ENCODE results near the gene CHN2. TPM values are rescaled to one million over a fixed set of nuclear protein-coding genes. Genes with fewer than 3 reads are reported as not detected.

The CHN2 gene
- polyA plus RNA-seq, 1 donor from 2014 or later: 136 TPM

GRCh38 chr7:29415215-29415614, 220.6 kb downstream of the CHN2 start:
- no peak overlapping the region for H3K4me2 ChIP-seq (ENCODE audit: low read length)
- H3K27ac ChIP-seq (ENCODE audit: low read length): no peak overlapping the region
- H3K4me3 ChIP-seq (ENCODE audit: low read length): no peak overlapping the region
- H3K9me3 ChIP-seq (ENCODE audit: low read length): no peaks in the 10 kb centered on the region
- H3K27me3 ChIP-seq (ENCODE audit: insufficient read depth, low read depth, low read length): no peaks in the 10 kb centered on the region
- no peaks in the 10 kb centered on the region for H3K79me2 ChIP-seq (replicated peaks; ENCODE audit: insufficient read depth, low read length)
- no peak overlapping the region for H3K9ac ChIP-seq (ENCODE audit: low read length)
- H3K9me2 ChIP-seq (ENCODE audit: insufficient read depth, low read length): no peaks in the 10 kb centered on the region
- H4K20me1 ChIP-seq (ENCODE audit: insufficient read depth): no peaks in the 10 kb centered on the region
- H2AFZ ChIP-seq (ENCODE audit: low read depth, low read length): no peak overlapping the region
- H3F3A ChIP-seq (ENCODE audit: insufficient read depth, low read length, poor library complexity, severe bottlenecking): no peaks in the 10 kb centered on the region
- TF ChIP-seq RAD21 (conservative IDR thresholded peaks at IDR 0.05) (no peak), CTCF (IDR thresholded peaks at IDR 0.05; ENCODE audit: poor library complexity, severe bottlenecking) (no peak), TAF1 (IDR thresholded peaks at IDR 0.05; ENCODE audit: low read depth) (no peak), POLR2AphosphoS5 (IDR thresholded peaks at IDR 0.05) (no peak), EP300 (conservative IDR thresholded peaks at IDR 0.05; ENCODE audit: poor library complexity, severe bottlenecking) (no peak), EZH2 (IDR thresholded peaks at IDR 0.05; ENCODE audit: borderline replicate concordance, insufficient read depth, low read length, poor library complexity, severe bottlenecking) (no peak), REST (IDR thresholded peaks at IDR 0.05; ENCODE audit: borderline replicate concordance) (no peak), MXI1 (conservative IDR thresholded peaks at IDR 0.05; ENCODE audit: poor library complexity, severe bottlenecking) (no peak), SMC3 (conservative IDR thresholded peaks at IDR 0.05; ENCODE audit: poor library complexity) (no peak)
- no peaks in the 10 kb centered on the region for H3K36me3 ChIP-seq (ENCODE audit: insufficient read depth, low read length)

GRCh38 chr7:29416276-29416937, 221.8 kb downstream of the CHN2 start:
- Histone ChIP-seq H3K9me2 (ENCODE audit: insufficient read depth, low read length) (no peaks in the 10 kb centered on the region), H3F3A (ENCODE audit: insufficient read depth, low read length, poor library complexity, severe bottlenecking) (no peaks in the 10 kb centered on the region), H3K36me3 (ENCODE audit: insufficient read depth, low read length) (no peaks in the 10 kb centered on the region), H3K9ac (ENCODE audit: low read length) (no peak overlapping the region), H4K20me1 (ENCODE audit: insufficient read depth) (no peaks in the 10 kb centered on the region), H2AFZ (ENCODE audit: low read depth, low read length) (no peak overlapping the region), H3K79me2 (replicated peaks; ENCODE audit: insufficient read depth, low read length) (no peaks in the 10 kb centered on the region), H3K9me3 (ENCODE audit: low read length) (no peaks in the 10 kb centered on the region), H3K4me2 (ENCODE audit: low read length) (no peak overlapping the region), H3K27ac (ENCODE audit: low read length) (no peak overlapping the region), H3K4me3 (ENCODE audit: low read length) (no peak overlapping the region), H3K27me3 (ENCODE audit: insufficient read depth, low read depth, low read length) (no peaks in the 10 kb centered on the region)
- TF ChIP-seq SMC3 (conservative IDR thresholded peaks at IDR 0.05; ENCODE audit: poor library complexity): no peak
- TF ChIP-seq RAD21 (conservative IDR thresholded peaks at IDR 0.05): no peak
- TF ChIP-seq TAF1 (IDR thresholded peaks at IDR 0.05; ENCODE audit: low read depth): no peak
- TF ChIP-seq POLR2AphosphoS5 (IDR thresholded peaks at IDR 0.05): no peak
- TF ChIP-seq MXI1 (conservative IDR thresholded peaks at IDR 0.05; ENCODE audit: poor library complexity, severe bottlenecking): no peak
- no peak for TF ChIP-seq EP300 (conservative IDR thresholded peaks at IDR 0.05; ENCODE audit: poor library complexity, severe bottlenecking)
- no peak for TF ChIP-seq CTCF (IDR thresholded peaks at IDR 0.05; ENCODE audit: poor library complexity, severe bottlenecking)
- no peak for TF ChIP-seq REST (IDR thresholded peaks at IDR 0.05; ENCODE audit: borderline replicate concordance)
- TF ChIP-seq EZH2 (IDR thresholded peaks at IDR 0.05; ENCODE audit: borderline replicate concordance, insufficient read depth, low read length, poor library complexity, severe bottlenecking): no peak
